Prostate gland (tissue), 2 donors: ENCODE measurements around the gene KRTAP3-2.

Experiments
- POLR2A ChIP-seq: fragments of 450-650 bp; IDR thresholded peaks from one replicate; pipeline ENCODE4 v1.6.1; 2016; ENCODE audit warnings: antibody characterized with exemption, mild to moderate bottlenecking
- TF ChIP-seq, protein P1 (sequence below), 4 experiments: fragments of 200-600 bp in 2 of 4; fragments of 450-650 bp in 2 of 4; sonication (generic) in 2 of 4; IDR thresholded peaks; 1 replicate in 3 of 4; 2 replicates in 1 of 4; pipeline ENCODE4 v1.5.1; 2016 to 2019; ENCODE audit warnings: antibody characterized with exemption in 4 of 4, mild to moderate bottlenecking in 2 of 4, moderate library complexity in 2 of 4

GRCh38 chr17:41009936-41010335 lies 10.2 kb upstream of the KRTAP3-2 start:
- TF ChIP-seq, protein P1, sequence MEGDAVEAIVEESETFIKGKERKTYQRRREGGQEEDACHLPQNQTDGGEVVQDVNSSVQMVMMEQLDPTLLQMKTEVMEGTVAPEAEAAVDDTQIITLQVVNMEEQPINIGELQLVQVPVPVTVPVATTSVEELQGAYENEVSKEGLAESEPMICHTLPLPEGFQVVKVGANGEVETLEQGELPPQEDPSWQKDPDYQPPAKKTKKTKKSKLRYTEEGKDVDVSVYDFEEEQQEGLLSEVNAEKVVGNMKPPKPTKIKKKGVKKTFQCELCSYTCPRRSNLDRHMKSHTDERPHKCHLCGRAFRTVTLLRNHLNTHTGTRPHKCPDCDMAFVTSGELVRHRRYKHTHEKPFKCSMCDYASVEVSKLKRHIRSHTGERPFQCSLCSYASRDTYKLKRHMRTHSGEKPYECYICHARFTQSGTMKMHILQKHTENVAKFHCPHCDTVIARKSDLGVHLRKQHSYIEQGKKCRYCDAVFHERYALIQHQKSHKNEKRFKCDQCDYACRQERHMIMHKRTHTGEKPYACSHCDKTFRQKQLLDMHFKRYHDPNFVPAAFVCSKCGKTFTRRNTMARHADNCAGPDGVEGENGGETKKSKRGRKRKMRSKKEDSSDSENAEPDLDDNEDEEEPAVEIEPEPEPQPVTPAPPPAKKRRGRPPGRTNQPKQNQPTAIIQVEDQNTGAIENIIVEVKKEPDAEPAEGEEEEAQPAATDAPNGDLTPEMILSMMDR (IDR thresholded peaks at IDR 0.05): no peak
- TF ChIP-seq POLR2A: no peak
